GM12801 (cell line): ENCODE data around the gene KLF13.

ENCODE experiments used
- CTCF ChIP-seq: IDR thresholded peaks from one replicate; pipeline ENCODE4 v1.5.1; 2011; ENCODE audit warnings: control low read depth; ENCODE audit not compliant: insufficient read length; ENCODE audit errors: extremely low read depth

Gene KLF13

DNA sequence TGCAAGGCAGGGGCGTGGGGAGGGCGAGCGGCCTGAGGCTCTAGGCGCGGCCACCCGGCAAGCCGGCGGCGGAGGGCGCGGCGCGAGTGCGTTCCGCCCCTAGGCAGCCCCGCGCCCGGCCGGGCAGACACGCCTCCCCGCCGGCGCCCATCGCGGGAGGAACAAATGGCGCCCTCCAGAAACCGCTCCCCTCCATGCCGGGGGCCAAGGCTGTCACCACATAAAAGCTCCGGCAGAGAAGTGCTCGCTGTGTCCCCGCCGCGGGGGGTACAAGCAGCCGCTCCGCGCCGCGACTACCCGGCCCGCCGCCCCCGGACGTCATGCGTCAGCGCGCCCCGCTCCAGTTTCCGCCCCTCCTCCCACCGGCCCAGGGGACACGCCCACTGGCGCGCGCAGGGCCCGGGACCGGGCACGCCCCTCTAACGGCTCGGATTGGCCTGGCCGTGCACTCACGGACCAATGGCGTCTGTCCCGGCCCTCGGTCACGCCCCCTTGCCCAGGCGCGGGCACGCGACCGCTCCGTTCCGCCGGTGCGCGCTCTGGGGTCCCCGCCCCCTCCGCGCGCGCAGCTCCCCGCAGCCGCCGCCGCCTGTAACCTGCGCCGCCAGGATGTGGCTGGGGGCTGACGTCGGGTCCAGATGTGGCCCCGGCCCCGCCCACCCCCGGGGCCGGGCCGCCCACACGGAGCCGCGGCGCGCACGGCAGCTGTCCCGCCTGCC, at the start of gene KLF13:
KLF13 (plus strand) TSS at position 680 of the 719 bp plus-strand sequence. CDS start 378 bp downstream, outside the sequence.
- no peak for TF ChIP-seq CTCF

GRCh38 chr15:31277335-31278060, 49.1 kb upstream of the KLF13 start:
- no peak for TF ChIP-seq CTCF

DNA sequence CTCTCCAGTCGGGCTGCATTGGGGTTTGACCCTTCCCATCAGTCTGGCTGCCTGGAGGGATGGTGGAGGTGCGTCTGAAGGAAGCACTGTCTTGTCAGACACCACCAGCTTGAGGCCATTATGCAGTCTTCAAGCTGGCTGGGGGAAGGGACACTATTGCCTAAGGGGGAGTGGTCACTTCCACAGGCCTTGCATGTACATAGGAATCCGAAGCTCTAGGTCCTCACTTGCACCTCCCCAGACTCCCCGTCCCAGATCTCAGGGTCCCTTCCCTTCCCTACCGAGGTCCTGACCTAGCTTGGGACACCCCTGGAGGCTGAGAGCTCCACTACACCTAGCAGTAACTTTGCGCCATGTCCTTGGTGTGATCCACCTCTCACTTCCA, 48.6 kb upstream of the KLF13 start:
- no peak for TF ChIP-seq CTCF

DNA sequence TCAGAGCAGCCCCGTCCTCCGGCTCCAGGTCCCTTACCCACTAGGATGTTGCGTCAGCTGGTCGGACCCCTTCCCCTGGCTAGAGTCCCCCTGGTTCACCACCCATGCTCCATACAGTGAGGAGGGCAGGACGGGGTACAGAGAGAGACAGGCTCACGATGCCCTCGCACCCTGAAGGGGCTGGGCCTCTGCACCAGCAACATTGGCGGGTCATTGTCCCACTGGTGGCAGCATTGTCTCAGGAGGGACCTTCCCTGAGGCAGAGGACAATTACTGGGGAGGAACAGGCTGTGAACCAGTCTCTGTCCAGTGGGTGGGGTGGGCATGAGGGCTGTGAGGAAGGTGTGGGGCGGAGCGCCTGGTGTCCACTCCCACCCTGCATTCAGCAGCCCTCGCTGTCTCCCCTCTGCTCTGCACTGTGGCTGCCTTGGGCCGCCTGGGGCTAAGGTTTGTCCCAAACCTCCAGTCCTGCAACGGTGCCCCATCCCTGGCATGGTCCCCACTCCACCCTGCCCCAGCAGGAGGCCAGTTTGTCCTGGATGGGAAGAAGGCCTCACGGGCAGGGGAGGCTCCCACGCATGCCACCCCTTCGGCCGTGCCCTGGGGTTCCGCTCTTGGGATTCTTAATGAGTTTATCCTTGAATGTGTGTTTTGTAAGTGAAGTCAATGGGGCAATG, 48.0 kb upstream of the KLF13 start:
- no peak for TF ChIP-seq CTCF

DNA sequence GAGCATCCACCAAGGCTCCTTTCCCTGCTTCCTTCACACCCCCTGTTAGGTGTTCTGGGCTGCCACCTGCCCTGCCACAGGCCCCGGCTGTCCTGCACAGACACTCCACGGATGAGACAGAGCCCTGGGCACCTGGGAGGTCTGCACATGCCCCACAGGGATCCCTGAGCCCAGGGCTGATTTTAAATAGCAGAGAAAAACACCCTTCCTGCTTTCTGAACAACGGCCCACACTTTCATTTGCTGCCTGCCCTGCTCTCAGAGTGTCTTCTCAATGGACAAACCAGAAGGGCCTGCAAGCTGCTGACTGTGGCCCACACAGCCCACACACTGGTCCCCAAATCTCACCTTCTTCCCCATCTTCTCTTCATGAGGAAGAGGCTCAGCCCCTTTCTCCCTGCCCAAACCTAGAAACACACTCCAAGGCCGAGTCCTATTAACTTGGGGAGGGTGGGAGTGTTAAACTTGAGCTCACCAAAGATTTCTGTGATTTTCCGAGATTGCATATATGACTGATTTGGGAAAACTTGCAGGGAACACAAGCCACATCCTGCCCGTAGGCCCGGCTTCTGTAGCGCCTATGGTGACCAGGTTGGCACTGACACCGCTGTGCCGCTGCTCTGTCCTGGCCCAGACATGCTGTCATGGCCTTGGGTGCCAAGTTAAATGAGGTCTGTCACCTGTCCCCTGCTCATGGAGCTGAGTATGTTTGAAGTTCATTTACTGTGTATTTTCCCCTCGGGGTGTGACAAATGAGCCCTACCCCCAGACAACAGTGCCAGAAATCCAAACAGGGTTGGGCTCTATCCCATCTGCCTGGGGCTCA, 47.2 kb upstream of the KLF13 start:
- TF ChIP-seq CTCF: no peak

DNA sequence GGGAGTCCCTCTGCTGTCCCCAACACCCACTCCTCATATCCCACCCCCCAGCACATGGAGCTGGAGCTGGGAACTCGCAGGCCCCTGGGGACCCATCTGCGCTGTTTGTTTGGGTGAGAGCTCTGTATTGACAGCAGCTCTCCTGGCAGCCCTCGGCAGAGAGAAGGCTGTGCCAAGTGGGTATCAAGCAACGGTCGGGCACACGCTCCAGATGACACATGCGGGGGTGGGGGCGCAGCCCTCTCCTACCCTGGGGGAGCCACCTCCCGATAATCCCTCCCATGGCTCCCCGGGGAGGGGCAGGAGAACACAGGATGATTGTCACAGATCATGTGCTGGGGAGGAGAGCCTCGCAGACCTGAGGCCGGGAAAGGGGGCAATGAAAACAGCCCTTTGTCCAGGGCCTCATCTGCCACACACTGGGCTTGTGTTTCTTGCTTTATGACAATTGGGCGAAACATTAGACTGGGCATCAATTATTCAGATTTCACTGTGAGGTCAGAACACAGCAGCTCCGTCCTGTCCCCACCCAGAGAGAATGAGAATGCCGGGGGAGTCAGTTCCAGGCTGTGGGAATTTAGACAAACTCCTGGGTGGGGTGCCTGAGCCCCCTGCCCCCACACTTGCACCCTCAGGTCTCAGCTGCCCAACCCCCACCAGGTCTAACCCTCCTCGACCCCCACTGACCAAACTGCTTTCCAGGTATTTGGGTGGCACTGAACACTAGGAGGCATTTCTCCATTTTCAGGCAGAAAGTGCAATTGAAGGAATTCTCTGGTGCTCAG, 46.4 kb upstream of the KLF13 start:
- no peak for TF ChIP-seq CTCF
